Heart left ventricle (tissue), 16 donors: ENCODE results near the gene EIF2S3B. TPM values are rescaled to one million over a fixed set of nuclear protein-coding genes. Genes with fewer than 3 reads are reported as not detected.

ENCODE experiments used
- ATAC-seq, 4 donors: fragments of 200-7000 bp; cut with Tn5 transposase; one replicate each; pipeline ENCODE4 v1.9.1; 2020 to 2022; ENCODE audit warnings: moderate library complexity in 4 of 4, mild to moderate bottlenecking in 3 of 4, moderate number of reproducible peaks in 1 of 4
- DNase-seq, 5 donors: peaks; one replicate each; pipeline ENCODE4 v3.0.0-alpha.2; 2020
- H3K27ac ChIP-seq, 12 donors: fragments of 200-600 bp; sonication (generic) in 4 of 12; one replicate each; pipeline versions ENCODE4 v1.5.0 to v1.8.0; 2016 to 2022; ENCODE audit warnings: mild to moderate bottlenecking in 2 of 12
- H3K27me3 ChIP-seq, 9 donors: fragments of 200-600 bp; sonication (generic) in 2 of 9; one replicate each; pipeline versions ENCODE4 v1.5.1 to v1.8.0; 2016 to 2022; ENCODE audit warnings: mild to moderate bottlenecking in 3 of 9
- H3K36me3 ChIP-seq, 9 donors: fragments of 200-600 bp; sonication (generic) in 2 of 9; one replicate each; pipeline versions ENCODE4 v1.5.0 to v1.8.0; 2018 to 2022; ENCODE audit warnings: mild to moderate bottlenecking in 2 of 9
- H3K4me1 ChIP-seq, 12 donors: fragments of 200-600 bp; sonication (generic) in 4 of 12; one replicate each; pipeline versions ENCODE4 v1.5.0 to v1.8.0; 2016 to 2022; ENCODE audit warnings: mild to moderate bottlenecking in 3 of 12
- H3K4me3 ChIP-seq, 12 donors: fragments of 200-600 bp; sonication (generic) in 4 of 12; one replicate each; pipeline versions ENCODE4 v1.5.0 to v1.8.0; 2017 to 2022; ENCODE audit warnings: mild to moderate bottlenecking in 9 of 12, moderate library complexity in 4 of 12
- H3K9me3 ChIP-seq, 12 donors: fragments of 200-600 bp; sonication (generic) in 4 of 12; one replicate each; pipeline versions ENCODE4 v1.5.0 to v1.8.0; 2016 to 2022; ENCODE audit warnings: mild to moderate bottlenecking in 1 of 12
- POLR2A ChIP-seq, 2 donors: fragments of 450-650 bp; IDR thresholded peaks; one replicate each; pipeline ENCODE4 v1.6.1; 2017; ENCODE audit warnings: antibody characterized with exemption in 2 of 2, mild to moderate bottlenecking in 2 of 2, moderate library complexity in 2 of 2
- WGBS, 4 donors: extraction: QIAGEN DNeasy Blood & Tissue Kit in 2 of 4; methylation state at CpG; one replicate each; pipeline versions ENCODE4 v1.1.5 to v1.1.7; 2013 to 2018; 5-methylcytosine and 5-hydroxymethylcytosine counted together
- intact Hi-C, 10 donors: fragments of 100-400 bp; cut with DNase I; formaldehyde crosslinking; loops; one replicate each; pipeline versions ENCODE4 v1.11.1 to v1.14.2; 2022
- polyA plus RNA-seq, 2 donors: library from polyadenylated mRNA; stranded (reverse); fragments of 200-250 nt; gene quantifications; one replicate each; pipeline ENCODE4 v1.2.3, GENCODE V29; 2013
- total RNA-seq, 9 donors: library from RNA; depleted of rRNA in 2 of 9; stranded (reverse); fragments of >200 nt in 2 of 9; fragmentation: NEBNext Ultra II Directional in 3 of 9; extraction: Animal tissue kit (Norgen Biotek cat#: 25700) in 3 of 9; gene quantifications; one replicate each; pipeline versions ENCODE4 v1.1.0 to v1.2.4, GENCODE V29; 2016 to 2023
- TF ChIP-seq, protein P1 (sequence below), 12 donors: fragments of 200-600 bp; sonication (generic) in 4 of 12; IDR thresholded peaks; one replicate each; pipeline versions ENCODE4 v1.5.0 to v1.8.0; 2018 to 2022; ENCODE audit warnings: antibody characterized with exemption in 12 of 12, mild to moderate bottlenecking in 5 of 12
- donor health status: ischemic (EF 13 %, LVEDD 7.1; RV severe dilation, severe dysfunction).
- donor health status: healthy with polysubstance abuse.
- donor health status: DM: no; HTN: yes; CAD: no.
- donor health status: DM: no; HTN: no; CAD: no.
- donor health status: ischemic (EF 25% LVEDD 6.9; RV normal size, moderate dysfunction).
- donor health status: ischemic (EF 25% LVEDD 5.7; RV mildly dilated, moderate dysfunction).
- donor health status: healthy.
- donor health status: DM: yes; HTN: yes; CAD: no.
- donor health status: ischemic (EF 35%, LVEDD 5.7; RV mildly dilated, moderate dysfunction).
- donor health status: nonischemic (EF 11% LVEDD 7.7; RV severe dilation, severe dysfunction).
- donor health status: DM: yes; HTN: yes; CAD: no.
- donor health status: PGD.
- donor health status: ischemic (EF 29% LVEDD 5.4; RV normal size, mild dysfunction).
- donor health status: nonischemic (EF 23%, LVEDD 6.1; RV moderate dilation, normal function).

Gene EIF2S3B
- total and polyA plus RNA-seq, 11 donors: 0.11 to 1.5 (median 0.50) TPM; not detected in 2

DNA sequence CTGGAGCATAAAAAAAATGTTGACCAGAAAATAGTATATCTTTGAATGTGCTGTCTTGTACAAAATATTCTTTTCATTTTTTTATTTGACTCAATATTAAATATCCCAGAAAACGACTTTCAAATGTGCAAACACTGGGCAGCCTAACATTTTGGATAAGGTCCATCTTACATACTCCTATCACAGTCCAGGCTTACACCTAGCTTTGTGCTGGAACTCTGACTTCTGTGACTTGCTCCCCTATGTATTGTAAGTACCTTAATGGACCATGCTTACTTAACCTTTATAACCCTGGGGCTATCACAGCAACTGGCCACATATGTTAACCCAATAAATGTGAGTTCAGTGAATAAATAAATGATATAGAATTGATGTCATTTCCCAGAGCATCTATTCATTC, 7.6 kb upstream of the EIF2S3B start:
- ATAC-seq (no peak), DNase-seq (no peak)
- Histone ChIP-seq H3K27ac (no peak overlapping the region), H3K4me1 (no peaks in the 10 kb centered on the region), H3K27me3 (peaks cover 0 to 6% (median 0%) of the 10 kb centered on the region in 9 donors), H3K9me3 (peaks cover 0 to 10% (median 0%) of the 10 kb centered on the region in 12 donors), H3K4me3 (no peak overlapping the region), H3K36me3 (no peaks in the 10 kb centered on the region)
- TF ChIP-seq, protein P1, sequence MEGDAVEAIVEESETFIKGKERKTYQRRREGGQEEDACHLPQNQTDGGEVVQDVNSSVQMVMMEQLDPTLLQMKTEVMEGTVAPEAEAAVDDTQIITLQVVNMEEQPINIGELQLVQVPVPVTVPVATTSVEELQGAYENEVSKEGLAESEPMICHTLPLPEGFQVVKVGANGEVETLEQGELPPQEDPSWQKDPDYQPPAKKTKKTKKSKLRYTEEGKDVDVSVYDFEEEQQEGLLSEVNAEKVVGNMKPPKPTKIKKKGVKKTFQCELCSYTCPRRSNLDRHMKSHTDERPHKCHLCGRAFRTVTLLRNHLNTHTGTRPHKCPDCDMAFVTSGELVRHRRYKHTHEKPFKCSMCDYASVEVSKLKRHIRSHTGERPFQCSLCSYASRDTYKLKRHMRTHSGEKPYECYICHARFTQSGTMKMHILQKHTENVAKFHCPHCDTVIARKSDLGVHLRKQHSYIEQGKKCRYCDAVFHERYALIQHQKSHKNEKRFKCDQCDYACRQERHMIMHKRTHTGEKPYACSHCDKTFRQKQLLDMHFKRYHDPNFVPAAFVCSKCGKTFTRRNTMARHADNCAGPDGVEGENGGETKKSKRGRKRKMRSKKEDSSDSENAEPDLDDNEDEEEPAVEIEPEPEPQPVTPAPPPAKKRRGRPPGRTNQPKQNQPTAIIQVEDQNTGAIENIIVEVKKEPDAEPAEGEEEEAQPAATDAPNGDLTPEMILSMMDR (IDR thresholded peaks at IDR 0.05): no peak
- TF ChIP-seq POLR2A (IDR thresholded peaks at IDR 0.05): no peak
- intact Hi-C loops: no loop called here
- WGBS, 4 donors: 10 to 50% (median 26%) methylated on average over 1 of the region's 1 CpG

DNA sequence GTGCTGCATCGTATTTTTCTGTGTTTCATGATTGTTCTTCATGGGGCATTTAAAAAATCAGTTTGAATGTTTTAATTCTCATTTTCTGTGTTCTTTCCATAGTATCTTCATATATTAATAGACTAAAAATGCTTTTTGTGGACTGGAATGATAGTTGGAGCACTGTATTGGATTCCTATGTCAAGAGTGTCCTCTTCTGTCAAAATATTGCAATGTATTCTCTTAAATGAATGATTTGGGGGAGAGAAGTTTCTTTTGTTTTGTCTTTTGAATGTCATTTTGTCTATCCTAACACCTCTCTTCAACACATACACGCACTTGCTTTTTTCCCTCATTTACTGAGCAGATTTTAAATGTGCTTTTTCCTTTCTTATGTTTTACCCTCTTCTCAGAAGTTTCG, 4.7 kb upstream of the EIF2S3B start:
- ATAC-seq (no peak), DNase-seq (no peak)
- intact Hi-C loops: loop anchor here in 2 of 10 donors (5.0 kb wide), 1 partner anchor 169 kb away; no protein-coding TSS in a partner anchor
- peaks cover 0 to 10% (median 0%) of the 10 kb centered on the region in 12 donors for H3K9me3 ChIP-seq
- WGBS, 4 donors: 44 to 55% (median 46%) methylated on average over 3 of the region's 3 CpGs
- H3K27me3 ChIP-seq: peaks cover 0 to 7% (median 0%) of the 10 kb centered on the region in 9 donors
- no peaks in the 10 kb centered on the region for H3K36me3 ChIP-seq
- TF ChIP-seq, protein P1 (IDR thresholded peaks at IDR 0.05): peak in 4 of 12 donors; percentile 31 to 43 (median 37)
- TF ChIP-seq POLR2A (IDR thresholded peaks at IDR 0.05): no peak
- H3K4me1 ChIP-seq: no peaks in the 10 kb centered on the region
- no peak overlapping the region for H3K4me3 ChIP-seq
- no peak overlapping the region for H3K27ac ChIP-seq

DNA sequence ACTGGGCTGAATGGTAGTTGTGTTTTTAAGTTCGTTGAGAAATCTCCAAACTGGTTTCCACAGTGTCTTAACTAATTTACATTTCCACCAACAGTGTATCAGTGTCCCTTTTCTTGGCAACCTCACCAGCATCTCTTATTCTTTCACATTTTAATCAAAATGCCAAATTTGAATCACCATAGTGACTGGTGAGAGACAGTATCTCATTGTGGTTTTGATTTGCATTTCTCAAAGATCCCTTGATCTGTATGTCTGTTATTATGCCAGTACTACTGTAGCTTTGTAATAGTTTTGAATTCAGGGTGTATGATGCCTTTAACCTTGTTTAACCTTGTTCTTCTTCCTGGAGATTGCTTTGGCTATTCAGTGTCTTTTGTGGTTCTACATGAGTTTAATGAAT, 2.2 kb upstream of the EIF2S3B start:
- WGBS, 4 donors: 58 to 63% (median 60%) methylated on average over 1 of the region's 1 CpG

DNA sequence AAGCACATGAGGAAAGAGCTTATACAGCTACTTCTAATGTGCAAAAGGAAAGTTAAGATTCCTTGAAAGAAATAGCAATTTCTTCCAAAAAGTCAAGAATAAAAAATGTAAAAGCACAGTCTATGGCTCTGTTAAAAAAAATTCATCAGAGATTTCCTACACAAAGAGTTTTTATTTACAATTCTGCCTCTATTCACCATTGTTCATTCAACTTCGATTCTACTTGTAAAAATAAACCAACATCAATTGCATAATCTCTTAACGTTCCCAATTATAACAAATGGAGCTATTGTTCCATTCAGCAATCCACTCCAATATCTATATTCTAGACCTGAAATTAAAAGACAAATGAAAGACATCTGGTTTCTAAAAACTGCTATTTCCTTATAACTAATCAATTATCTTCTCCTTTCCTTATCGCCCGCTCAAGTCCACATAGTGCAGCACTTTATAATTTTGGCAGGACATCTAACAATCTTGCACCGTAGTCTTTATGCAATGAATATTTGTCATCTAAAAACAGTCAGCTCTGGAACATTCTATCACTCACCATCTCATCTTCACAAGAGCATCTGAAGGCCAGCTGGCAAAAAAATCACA, 6.2 kb downstream of the EIF2S3B start:
- no peak for TF ChIP-seq POLR2A (IDR thresholded peaks at IDR 0.05)
- TF ChIP-seq, protein P1 (IDR thresholded peaks at IDR 0.05): no peak
- ATAC-seq (no peak), DNase-seq (no peak)
- Histone ChIP-seq H3K36me3 (no peaks in the 10 kb centered on the region), H3K9me3 (peaks cover 0 to 7% (median 0%) of the 10 kb centered on the region in 12 donors), H3K4me3 (no peak overlapping the region), H3K4me1 (no peaks in the 10 kb centered on the region), H3K27me3 (no peaks in the 10 kb centered on the region), H3K27ac (no peak overlapping the region)
- 72 to 83% (median 81%) methylated on average over 5 of the region's 5 CpGs for WGBS, 4 donors
- intact Hi-C loops: loop anchor here in 1 of 10 donors (2.0 kb wide), 1 partner anchor 13 kb away; no protein-coding TSS in a partner anchor

More for the DNA sequence above, 2.2 kb upstream of the EIF2S3B start:
- TF ChIP-seq, protein P1 (IDR thresholded peaks at IDR 0.05): no peak
- TF ChIP-seq POLR2A (IDR thresholded peaks at IDR 0.05): no peak
- Histone ChIP-seq H3K4me3 (no peak overlapping the region), H3K27me3 (peaks cover 0 to 7% (median 0%) of the 10 kb centered on the region in 9 donors), H3K27ac (no peak overlapping the region), H3K9me3 (peaks cover 0 to 17% (median 0%) of the 10 kb centered on the region in 12 donors), H3K4me1 (no peaks in the 10 kb centered on the region), H3K36me3 (no peaks in the 10 kb centered on the region)
- no peak for DNase-seq
- intact Hi-C loops: loop anchor here in 2 of 10 donors (5.0 kb wide), 1 partner anchor 171 kb away; no protein-coding TSS in a partner anchor
- no peak for ATAC-seq
